Measurements from ENCODE around the gene RECQL5. TPM values are rescaled to one million over a fixed set of nuclear protein-coding genes. Genes with fewer than 3 reads are reported as not detected.

RECQL5 gene
- total RNA-seq, 4 donors from 2014 or later: 50.8 to 76.3 (median 60.5) TPM

DNA sequence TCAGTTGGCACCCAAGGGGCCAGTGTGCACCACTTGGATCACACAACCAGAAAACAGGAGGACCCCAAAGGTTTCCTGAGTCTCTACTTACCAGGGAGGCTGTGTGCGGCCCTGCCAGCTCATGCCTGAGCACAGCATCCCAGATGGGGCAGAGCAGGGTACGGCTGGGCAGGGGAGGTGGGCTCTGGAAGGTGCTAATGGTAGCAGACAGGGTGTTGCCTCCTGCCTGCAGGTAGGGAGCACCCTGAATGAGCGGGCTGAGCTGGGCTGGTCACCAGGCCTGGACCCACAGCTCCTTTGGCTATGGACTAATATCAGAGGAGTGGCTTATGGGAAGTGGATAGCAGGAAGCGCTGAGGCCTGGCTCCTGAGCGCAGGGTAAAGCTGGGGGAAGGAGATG lies 14.6 kb downstream of the RECQL5 start:
- TF ChIP-seq, protein P1, sequence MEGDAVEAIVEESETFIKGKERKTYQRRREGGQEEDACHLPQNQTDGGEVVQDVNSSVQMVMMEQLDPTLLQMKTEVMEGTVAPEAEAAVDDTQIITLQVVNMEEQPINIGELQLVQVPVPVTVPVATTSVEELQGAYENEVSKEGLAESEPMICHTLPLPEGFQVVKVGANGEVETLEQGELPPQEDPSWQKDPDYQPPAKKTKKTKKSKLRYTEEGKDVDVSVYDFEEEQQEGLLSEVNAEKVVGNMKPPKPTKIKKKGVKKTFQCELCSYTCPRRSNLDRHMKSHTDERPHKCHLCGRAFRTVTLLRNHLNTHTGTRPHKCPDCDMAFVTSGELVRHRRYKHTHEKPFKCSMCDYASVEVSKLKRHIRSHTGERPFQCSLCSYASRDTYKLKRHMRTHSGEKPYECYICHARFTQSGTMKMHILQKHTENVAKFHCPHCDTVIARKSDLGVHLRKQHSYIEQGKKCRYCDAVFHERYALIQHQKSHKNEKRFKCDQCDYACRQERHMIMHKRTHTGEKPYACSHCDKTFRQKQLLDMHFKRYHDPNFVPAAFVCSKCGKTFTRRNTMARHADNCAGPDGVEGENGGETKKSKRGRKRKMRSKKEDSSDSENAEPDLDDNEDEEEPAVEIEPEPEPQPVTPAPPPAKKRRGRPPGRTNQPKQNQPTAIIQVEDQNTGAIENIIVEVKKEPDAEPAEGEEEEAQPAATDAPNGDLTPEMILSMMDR (IDR thresholded peaks at IDR 0.05): no peak
- no peak for TF ChIP-seq POLR2A (IDR thresholded peaks at IDR 0.05)
- WGBS, 2 donors: 91 to 98% methylated on average over 5 of the region's 5 CpGs
- intact Hi-C loops (cut with DNase I; ENCODE audit: low total_unique reads): loop anchor here (5.0 kb wide), 1 partner anchor 50 kb away; no protein-coding TSS in a partner anchor
- H3K4me3 ChIP-seq (ENCODE audit: low read depth, poor library complexity, severe bottlenecking): no peak overlapping the region
- no peak for DNase-seq (ENCODE audit: low spot score in 2 of 2)

DNA sequence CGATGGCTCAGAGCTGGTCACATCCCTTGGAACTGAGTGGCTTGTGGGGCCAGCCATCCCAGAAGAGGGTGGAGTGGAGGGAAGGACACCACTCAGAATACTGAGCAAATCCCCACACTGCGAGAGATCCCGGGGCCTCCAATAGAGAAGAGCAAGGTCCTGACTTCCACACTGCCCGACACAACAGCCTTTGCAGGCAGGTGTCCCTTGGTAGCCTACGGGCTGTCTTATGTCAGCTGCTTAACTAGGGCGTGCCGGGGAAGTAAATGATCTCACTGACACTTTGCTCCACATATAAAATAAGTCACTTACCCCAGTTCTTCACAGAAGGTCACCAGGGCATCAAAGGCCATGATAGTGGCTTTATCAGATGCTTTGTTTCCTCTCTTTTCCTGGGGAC lies 16.1 kb downstream of the RECQL5 start:
- no peak overlapping the region for H3K4me3 ChIP-seq (ENCODE audit: low read depth, poor library complexity, severe bottlenecking)
- WGBS, 2 donors: 91% methylated on average over 7 of the region's 7 CpGs
- intact Hi-C loops (cut with DNase I; ENCODE audit: low total_unique reads): loop anchor here (5.0 kb wide), 1 partner anchor 49 kb away; no protein-coding TSS in a partner anchor
- TF ChIP-seq, protein P1 (IDR thresholded peaks at IDR 0.05): no peak
- no peak for TF ChIP-seq POLR2A (IDR thresholded peaks at IDR 0.05)
- no peak for DNase-seq (ENCODE audit: low spot score in 2 of 2)

DNA sequence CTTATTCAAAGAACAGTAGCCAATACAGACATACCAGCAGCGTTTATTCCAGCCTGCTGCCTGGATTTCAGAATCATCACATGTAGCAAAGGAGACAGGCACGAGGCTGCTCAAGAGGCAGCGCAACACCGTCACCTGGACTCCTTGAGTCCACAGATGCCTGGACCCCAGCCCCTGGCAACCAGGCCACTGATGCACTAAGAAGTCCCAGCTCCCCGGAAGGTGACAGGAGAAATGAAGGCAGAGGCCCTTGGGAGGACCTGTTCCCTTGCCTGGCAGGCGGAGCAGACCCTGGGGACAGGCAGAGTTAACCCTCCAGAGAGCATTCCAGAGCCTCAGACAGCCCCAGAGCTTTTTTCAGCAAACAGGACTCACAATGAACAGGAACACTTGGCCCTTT lies 17.3 kb downstream of the RECQL5 start:
- DNase-seq (ENCODE audit: low spot score in 2 of 2): no peak
- 89 to 93% methylated on average over 5 to 6 of the region's 6 CpGs for WGBS, 2 donors
- H3K4me3 ChIP-seq (ENCODE audit: low read depth, poor library complexity, severe bottlenecking): no peak overlapping the region
- TF ChIP-seq, protein P1 (IDR thresholded peaks at IDR 0.05): no peak
- no peak for TF ChIP-seq POLR2A (IDR thresholded peaks at IDR 0.05)
- intact Hi-C loops (cut with DNase I; ENCODE audit: low total_unique reads): loop anchor here (5.0 kb wide), 1 partner anchor 47 kb away; no protein-coding TSS in a partner anchor

DNA sequence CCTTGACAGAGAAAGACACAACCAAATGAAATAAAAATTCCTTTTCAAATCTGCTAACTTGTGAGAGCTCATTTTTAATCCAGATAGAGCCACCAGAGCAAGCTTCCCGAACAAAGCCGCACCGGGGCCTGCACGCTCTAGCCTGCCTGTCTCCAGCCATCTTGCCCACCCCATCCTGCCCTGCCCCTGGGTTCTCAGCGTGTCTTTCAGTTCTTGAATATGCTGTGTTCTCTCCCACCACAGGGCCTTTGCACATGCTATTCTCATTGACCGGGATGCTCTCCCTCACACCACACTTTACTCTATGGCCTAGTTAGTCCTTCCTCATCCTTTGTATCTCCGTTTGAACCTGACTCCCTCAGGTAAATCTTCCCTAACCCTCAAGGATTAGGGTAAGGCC lies 19.0 kb downstream of the RECQL5 start:
- no peak for DNase-seq (ENCODE audit: low spot score in 2 of 2)
- no peak for TF ChIP-seq POLR2A (IDR thresholded peaks at IDR 0.05)
- TF ChIP-seq, protein P1 (IDR thresholded peaks at IDR 0.05): no peak
- 95 to 96% methylated on average over 7 of the region's 7 CpGs for WGBS, 2 donors
- no peak overlapping the region for H3K4me3 ChIP-seq (ENCODE audit: low read depth, poor library complexity, severe bottlenecking)
- intact Hi-C loops (cut with DNase I; ENCODE audit: low total_unique reads): no loop called here

DNA sequence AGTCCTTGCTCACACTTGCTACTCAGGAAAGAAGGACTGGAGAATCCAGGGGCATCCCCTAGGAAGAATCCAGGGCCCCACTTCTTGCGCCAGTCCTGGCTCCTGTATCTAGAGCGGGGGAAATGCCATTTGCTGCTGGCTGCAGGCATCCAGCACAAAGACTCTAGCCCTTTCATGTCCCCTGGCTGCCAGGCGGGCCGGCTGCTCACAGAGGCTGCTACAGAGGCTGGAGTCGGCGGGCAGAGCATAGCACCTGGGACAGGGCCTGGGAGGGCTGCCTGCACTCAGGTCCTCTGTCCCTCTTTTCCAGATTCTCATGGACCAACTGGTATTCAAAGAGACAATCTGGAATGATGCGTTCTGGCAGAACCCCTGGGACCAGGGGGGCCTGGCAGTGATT lies 19.9 kb downstream of the RECQL5 start:
- TF ChIP-seq POLR2A (IDR thresholded peaks at IDR 0.05): no peak
- TF ChIP-seq, protein P1 (IDR thresholded peaks at IDR 0.05): no peak
- H3K4me3 ChIP-seq (ENCODE audit: low read depth, poor library complexity, severe bottlenecking): no peak overlapping the region
- 85 to 96% methylated on average over 7 of the region's 7 CpGs for WGBS, 2 donors
- DNase-seq (ENCODE audit: low spot score in 2 of 2): no peak
- intact Hi-C loops (cut with DNase I; ENCODE audit: low total_unique reads): no loop called here

DNA sequence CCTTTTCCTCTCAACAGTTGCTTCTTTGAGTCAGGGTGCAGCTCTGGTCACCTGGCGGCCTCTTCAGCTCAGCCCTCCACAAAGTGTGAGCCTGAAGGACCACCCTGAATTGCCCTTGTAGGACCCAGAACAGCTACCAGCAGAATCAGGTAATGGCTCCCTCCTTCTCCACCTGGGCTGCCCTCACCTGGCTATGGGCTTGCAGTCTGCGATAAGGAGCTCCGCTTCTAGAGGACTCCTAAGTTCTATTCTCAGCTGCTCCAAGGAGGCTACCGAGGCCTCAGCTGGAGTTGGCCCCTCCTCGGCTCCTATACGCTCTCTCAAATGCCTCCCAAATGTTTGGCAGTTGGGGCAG lies 20.3 kb downstream of the RECQL5 start:
- H3K4me3 ChIP-seq (ENCODE audit: low read depth, poor library complexity, severe bottlenecking): no peak overlapping the region
- intact Hi-C loops (cut with DNase I; ENCODE audit: low total_unique reads): no loop called here
- 93 to 94% methylated on average over 6 of the region's 6 CpGs for WGBS, 2 donors
- TF ChIP-seq POLR2A (IDR thresholded peaks at IDR 0.05): no peak
- TF ChIP-seq, protein P1 (IDR thresholded peaks at IDR 0.05): no peak
- no peak for DNase-seq (ENCODE audit: low spot score in 2 of 2)
